ENCODE data around the gene ANKRD35. TPM values are rescaled to one million over a fixed set of nuclear protein-coding genes. Genes with fewer than 3 reads are reported as not detected.

The ANKRD35 gene
- total and polyA plus RNA-seq, 9 of the 15 experiments (the other 6 are each of a cell fraction or from before 2014, with no cell fraction given) = 0.07 to 0.14 (median 0.07) TPM; not detected in 5

DNA sequence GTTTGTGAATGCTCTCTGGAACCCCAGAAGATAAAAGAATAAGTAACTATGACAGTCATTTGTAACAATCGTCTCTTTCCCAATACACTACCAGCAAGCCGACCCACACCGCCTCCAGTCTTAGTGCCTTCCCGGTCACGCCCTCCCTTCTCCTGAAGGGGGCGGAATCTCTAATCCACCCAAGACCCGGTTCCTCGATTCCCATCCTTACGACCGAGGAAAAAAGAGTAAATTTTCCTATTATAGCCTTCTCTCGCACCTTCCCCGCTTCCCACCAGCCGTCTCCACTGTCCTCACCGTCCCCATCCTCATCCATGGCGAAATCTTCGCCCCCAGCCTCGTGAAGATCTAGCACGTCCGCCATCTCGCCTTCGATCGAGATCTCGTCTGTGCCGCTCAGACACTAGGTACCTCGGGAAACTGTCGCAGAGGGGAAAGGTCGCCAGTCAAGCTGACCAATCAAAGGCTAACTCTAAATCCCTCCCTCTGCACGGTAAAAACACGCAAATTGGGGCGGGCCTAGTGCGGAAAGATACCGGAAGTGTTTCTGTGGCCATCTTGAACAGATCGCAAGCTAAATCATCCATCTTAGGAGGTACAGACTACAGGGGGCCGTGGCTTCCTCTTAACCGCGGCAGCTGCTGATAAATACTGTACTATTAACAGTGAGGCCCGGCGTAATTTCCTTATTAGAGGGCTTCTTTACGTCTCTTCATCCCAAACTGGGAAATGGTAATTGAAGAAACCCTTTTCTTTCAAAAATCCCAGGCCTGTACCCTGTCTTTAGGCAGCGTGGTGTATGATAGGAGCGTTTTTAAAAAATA, 41.6 kb upstream of the ANKRD35 start, which contains the start of gene RBM8A (continued):
- TF ChIP-seq GABPA (tag; conservative IDR thresholded peaks at IDR 0.05; ENCODE audit: low read depth) = peak; percentile 93
- no peak for TF ChIP-seq RUNX1 (IDR thresholded peaks at IDR 0.05; ENCODE audit: low read depth)
- TF ChIP-seq RBBP5 (IDR thresholded peaks at IDR 0.05; ENCODE audit: borderline replicate concordance, insufficient read depth, low read length, poor library complexity, severe bottlenecking) = peak; percentile 90
- peak; percentile 59 for TF ChIP-seq ASH1L (IDR thresholded peaks at IDR 0.05; ENCODE audit: borderline replicate concordance, low read depth, partially characterized antibody)
- no peak for TF ChIP-seq HEY1 (CRISPR knock-in tag; IDR thresholded peaks at IDR 0.05; ENCODE audit: borderline replicate concordance)
- TF ChIP-seq ZNF592 (IDR thresholded peaks at IDR 0.05) = 0 out of 2 replicates have a peak, but pooled peaks have one; percentile 46
- no peak for TF ChIP-seq PBX2 (CRISPR knock-in tag; IDR thresholded peaks at IDR 0.05; ENCODE audit: low read depth)
- TF ChIP-seq PBX2 (tag; conservative IDR thresholded peaks at IDR 0.05; ENCODE audit: low read depth) = peak; percentile 37; the same call in 1 of the 2 replicates
- TF ChIP-seq DEAF1 (CRISPR knock-in tag; IDR thresholded peaks at IDR 0.05) = peak; percentile 28; the same call in 1 of the 2 replicates
- peak; percentile 49 for TF ChIP-seq NFYB (IDR thresholded peaks at IDR 0.05; ENCODE audit: extremely low read depth, insufficient read length)
- peak; percentile 74 for TF ChIP-seq NFIC (IDR thresholded peaks at IDR 0.05)
- peak; percentile 26; the same call in 1 of the 2 replicates for TF ChIP-seq JUND (IDR thresholded peaks at IDR 0.05; ENCODE audit: borderline replicate concordance, low read depth, low read length)
- peak; percentile 59; the same call in 2 of the 3 replicates for TF ChIP-seq JUND (tag; IDR thresholded peaks at IDR 0.05; ENCODE audit: borderline replicate concordance, low read depth, low read length)
- peak; percentile 69; the same call in 1 of the 2 replicates for TF ChIP-seq NCOA1 (IDR thresholded peaks at IDR 0.05; ENCODE audit: low read depth)
- peak; percentile 94 for TF ChIP-seq MBD2 (IDR thresholded peaks at IDR 0.05; ENCODE audit: borderline replicate concordance, low read depth)
- 0 out of 2 replicates have a peak, but pooled peaks have one; percentile 49 for TF ChIP-seq THRB (CRISPR knock-in tag; conservative IDR thresholded peaks at IDR 0.05)
- no peak for TF ChIP-seq ZNF354B (CRISPR knock-in tag; IDR thresholded peaks at IDR 0.05)
